ENCODE results near the gene TIMD4. TPM values are rescaled to one million over a fixed set of nuclear protein-coding genes. Genes with fewer than 3 reads are reported as not detected.
"Not testable (repeated sequence)": the region's sequence is repeated elsewhere in the genome, so short reads cannot be mapped to it uniquely, and the experiment has no call there.

TIMD4 gene
- total and polyA plus RNA-seq, 12 donors = 0.07 to 2.3 (median 0.18) TPM; not detected in 7

- H3K27ac ChIP-seq = no peak overlapping the region
- no peaks in the 10 kb centered on the region for H3K36me3 ChIP-seq
- intact Hi-C loops (cut with DNase I) = no loop called here
- H3K4me1 ChIP-seq = no peaks in the 10 kb centered on the region
- no peak for TF ChIP-seq CTCF (IDR thresholded peaks at IDR 0.05)
- DNase-seq = no peak
- no peaks in the 10 kb centered on the region for H3K27me3 ChIP-seq
- H3K9me3 ChIP-seq = no peaks in the 10 kb centered on the region
- no peak overlapping the region for H3K4me3 ChIP-seq
- ATAC-seq = no peak
These were observed 13.6 kb downstream of the TIMD4 start for GRCh38 chr5:156949424-156949823.

GRCh38 chr5:156947925-156948324, 15.1 kb downstream of the TIMD4 start:
- 61 to 68% methylated on average over 3 of the region's 3 CpGs for WGBS, 2 donors
- no peak overlapping the region for H3K4me3 ChIP-seq
- H3K27me3 ChIP-seq = no peaks in the 10 kb centered on the region
- intact Hi-C loops (cut with DNase I) = no loop called here
- no peaks in the 10 kb centered on the region for H3K9me3 ChIP-seq
- no peaks in the 10 kb centered on the region for H3K36me3 ChIP-seq
- no peak for DNase-seq
- H3K27ac ChIP-seq = no peak overlapping the region
- no peak for TF ChIP-seq CTCF (IDR thresholded peaks at IDR 0.05)
- no peaks in the 10 kb centered on the region for H3K4me1 ChIP-seq
- no peak for ATAC-seq

GRCh38 chr5:156942064-156942463, 21.0 kb downstream of the TIMD4 start:
- no peaks in the 10 kb centered on the region for H3K27me3 ChIP-seq
- H3K9me3 ChIP-seq = no peaks in the 10 kb centered on the region
- intact Hi-C loops (cut with DNase I) = no loop called here
- no peaks in the 10 kb centered on the region for H3K4me1 ChIP-seq
- H3K4me3 ChIP-seq = no peak overlapping the region
- no peaks in the 10 kb centered on the region for H3K36me3 ChIP-seq
- H3K27ac ChIP-seq = no peak overlapping the region
- WGBS, 2 donors = 59 to 61% methylated on average over 2 of the region's 2 CpGs
- no peak for ATAC-seq
- no peak for TF ChIP-seq CTCF (IDR thresholded peaks at IDR 0.05)
- no peak for DNase-seq

GRCh38 chr5:156940462-156940861, 22.6 kb downstream of the TIMD4 start:
- intact Hi-C loops (cut with DNase I); ATAC-seq; H3K4me3 ChIP-seq; H3K27ac ChIP-seq; H3K9me3 ChIP-seq; DNase-seq; H3K36me3 ChIP-seq; H3K27me3 ChIP-seq; H3K4me1 ChIP-seq: not testable (repeated sequence)
- WGBS, 2 donors = 96% methylated on average over 28 of the region's 28 CpGs

GRCh38 chr5:156936972-156937371, 26.1 kb downstream of the TIMD4 start:
- Histone ChIP-seq H3K36me3 (no peaks in the 10 kb centered on the region), H3K27ac (no peak overlapping the region), H3K9me3 (no peaks in the 10 kb centered on the region), H3K4me3 (no peak overlapping the region), H3K27me3 (no peaks in the 10 kb centered on the region), H3K4me1 (no peaks in the 10 kb centered on the region)
- TF ChIP-seq CTCF (IDR thresholded peaks at IDR 0.05) = no peak
- DNase-seq (no peak), ATAC-seq (no peak)
- intact Hi-C loops (cut with DNase I) = loop anchor here in 2 of 10 donors (5.0 to 10.0 kb wide), 2 partner anchors 985 to 1802 kb away; no protein-coding TSS in a partner anchor
- WGBS, 2 donors = 71 to 77% methylated on average over 2 of the region's 2 CpGs

All from heart right ventricle (tissue), 16 donors.